Measurements from ENCODE around the gene FGR. TPM values are rescaled to one million over a fixed set of nuclear protein-coding genes. Genes with fewer than 3 reads are reported as not detected.

Gene FGR
- total RNA-seq, 1 donor from 2014 or later: 3.5 TPM

DNA sequence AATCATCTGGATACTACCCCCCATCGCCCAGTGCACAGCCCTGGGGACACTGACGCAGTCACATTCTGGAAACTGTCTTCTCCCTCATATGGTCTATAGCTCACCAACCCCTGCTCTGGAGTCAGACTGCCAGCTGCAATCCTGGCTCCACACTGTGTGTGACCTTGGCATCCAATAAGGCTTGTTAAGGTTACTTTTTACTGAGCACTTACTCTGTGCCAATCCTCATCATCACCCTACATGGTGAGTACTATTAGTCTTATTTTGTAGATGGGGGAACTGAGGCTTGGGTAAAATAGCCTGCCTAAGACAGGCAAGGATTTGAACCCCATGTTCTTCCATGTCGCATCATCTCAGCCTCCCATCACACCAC is 65.9 kb downstream of the FGR start:
- intact Hi-C loops (cut with micrococcal nuclease): no loop called here
- Histone ChIP-seq H3K4me1 (peaks cover 100% of the 10 kb centered on the region), H3K4me3 (peak overlapping the region; percentile 56), H3K27me3 (ENCODE audit: low read depth) (no peaks in the 10 kb centered on the region), H3K27ac (replicated peaks) (peak overlapping the region; percentile 97), H3K9me3 (replicated peaks) (no peaks in the 10 kb centered on the region), H3K36me3 (no peaks in the 10 kb centered on the region)
- TF ChIP-seq, protein P1, sequence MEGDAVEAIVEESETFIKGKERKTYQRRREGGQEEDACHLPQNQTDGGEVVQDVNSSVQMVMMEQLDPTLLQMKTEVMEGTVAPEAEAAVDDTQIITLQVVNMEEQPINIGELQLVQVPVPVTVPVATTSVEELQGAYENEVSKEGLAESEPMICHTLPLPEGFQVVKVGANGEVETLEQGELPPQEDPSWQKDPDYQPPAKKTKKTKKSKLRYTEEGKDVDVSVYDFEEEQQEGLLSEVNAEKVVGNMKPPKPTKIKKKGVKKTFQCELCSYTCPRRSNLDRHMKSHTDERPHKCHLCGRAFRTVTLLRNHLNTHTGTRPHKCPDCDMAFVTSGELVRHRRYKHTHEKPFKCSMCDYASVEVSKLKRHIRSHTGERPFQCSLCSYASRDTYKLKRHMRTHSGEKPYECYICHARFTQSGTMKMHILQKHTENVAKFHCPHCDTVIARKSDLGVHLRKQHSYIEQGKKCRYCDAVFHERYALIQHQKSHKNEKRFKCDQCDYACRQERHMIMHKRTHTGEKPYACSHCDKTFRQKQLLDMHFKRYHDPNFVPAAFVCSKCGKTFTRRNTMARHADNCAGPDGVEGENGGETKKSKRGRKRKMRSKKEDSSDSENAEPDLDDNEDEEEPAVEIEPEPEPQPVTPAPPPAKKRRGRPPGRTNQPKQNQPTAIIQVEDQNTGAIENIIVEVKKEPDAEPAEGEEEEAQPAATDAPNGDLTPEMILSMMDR (IDR thresholded peaks at IDR 0.05; ENCODE audit: borderline replicate concordance): no peak
- DNase-seq: no peak

DNA sequence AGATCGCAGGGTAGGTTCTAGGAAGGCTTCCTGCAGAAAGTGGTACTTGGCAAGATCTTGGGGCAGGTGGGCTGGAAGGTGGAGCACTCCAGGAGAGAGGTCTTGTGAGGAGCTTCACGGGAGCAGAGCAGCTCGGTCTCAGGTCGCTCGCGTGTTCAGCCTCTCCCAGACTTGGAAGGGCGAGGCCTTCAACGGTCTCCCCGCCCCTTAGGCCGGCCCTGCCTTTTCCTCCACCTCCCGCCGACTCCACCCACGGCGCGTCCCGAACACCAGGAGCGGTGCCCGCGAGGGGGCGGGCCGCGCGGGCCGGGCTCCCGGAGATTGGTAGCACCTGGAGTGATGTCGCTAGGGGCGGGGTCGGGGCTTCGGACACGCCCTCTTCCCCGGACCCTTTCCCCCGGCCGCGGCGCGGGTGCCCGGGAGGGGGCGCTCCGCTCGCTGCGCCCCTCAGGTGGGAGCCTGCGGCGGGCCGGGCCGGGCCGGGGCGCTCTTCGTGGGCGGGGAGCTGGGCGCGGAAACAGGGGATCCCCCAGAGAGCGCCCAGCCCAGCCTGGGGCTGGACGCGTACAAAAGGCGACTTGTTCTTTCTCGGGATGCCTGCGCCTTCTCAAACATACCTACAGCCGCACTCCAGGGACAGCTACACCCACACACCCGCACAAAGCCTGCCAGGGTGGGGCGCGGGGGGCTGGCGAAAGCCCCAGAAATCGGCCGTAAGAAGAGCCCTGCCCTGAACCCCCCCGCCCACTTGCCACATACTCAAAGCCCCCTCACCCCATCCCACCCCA is 66.5 kb downstream of the FGR start:
- Histone ChIP-seq H3K9me3 (replicated peaks) (no peaks in the 10 kb centered on the region), H3K4me1 (peaks cover 100% of the 10 kb centered on the region), H3K36me3 (no peaks in the 10 kb centered on the region), H3K27me3 (ENCODE audit: low read depth) (no peaks in the 10 kb centered on the region), H3K4me3 (peak overlapping the region; percentile 56), H3K27ac (replicated peaks) (peak overlapping the region; percentile 97)
- intact Hi-C loops (cut with micrococcal nuclease): no loop called here
- DNase-seq: peak; percentile 95
- TF ChIP-seq, protein P1 (IDR thresholded peaks at IDR 0.05; ENCODE audit: borderline replicate concordance): peak; percentile 82

DNA sequence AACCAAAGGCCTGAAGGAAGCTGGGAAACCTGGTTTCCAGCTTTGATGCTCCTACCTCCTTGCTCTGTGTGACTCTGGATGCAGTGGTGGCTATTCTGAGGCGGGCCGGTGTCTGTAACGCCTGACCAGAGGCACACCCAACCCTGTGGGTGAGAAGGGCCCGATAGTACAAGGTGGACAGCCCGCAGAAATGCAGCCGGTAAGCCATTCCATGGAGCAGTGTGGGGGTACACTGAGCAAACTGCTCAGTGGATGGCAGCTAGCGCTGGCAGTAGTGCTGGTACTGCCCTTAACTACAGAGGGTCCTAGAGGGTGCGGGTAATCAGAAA is 67.0 kb downstream of the FGR start:
- peak; percentile 14 for DNase-seq
- H3K27me3 ChIP-seq (ENCODE audit: low read depth): no peaks in the 10 kb centered on the region
- TF ChIP-seq, protein P1 (IDR thresholded peaks at IDR 0.05; ENCODE audit: borderline replicate concordance): no peak
- H3K27ac ChIP-seq (replicated peaks): peak overlapping the region; percentile 97
- peaks cover 100% of the 10 kb centered on the region for H3K4me1 ChIP-seq
- H3K9me3 ChIP-seq (replicated peaks): no peaks in the 10 kb centered on the region
- intact Hi-C loops (cut with micrococcal nuclease): no loop called here
- H3K4me3 ChIP-seq: peak overlapping the region; percentile 56
- no peaks in the 10 kb centered on the region for H3K36me3 ChIP-seq

DNA sequence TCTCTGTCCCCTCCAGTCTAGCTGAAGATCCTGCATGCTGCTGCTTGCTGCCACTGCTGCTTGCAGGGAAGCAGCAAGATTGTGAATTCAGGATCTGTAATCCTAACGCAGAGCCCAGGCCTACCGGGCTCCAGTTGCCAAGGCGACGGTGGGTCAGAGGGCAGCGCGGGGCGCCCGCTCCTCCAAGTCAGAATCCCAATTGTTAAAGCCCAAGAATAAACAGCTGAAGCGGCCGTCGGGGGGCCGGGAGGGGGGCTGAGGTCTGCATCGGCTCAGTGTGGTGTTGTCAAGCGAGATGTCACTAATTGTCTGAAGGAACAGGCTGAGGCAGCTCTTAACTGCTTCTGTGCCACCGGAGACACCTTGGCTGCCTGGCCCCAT is 67.8 kb downstream of the FGR start:
- peak overlapping the region; percentile 97 for H3K27ac ChIP-seq (replicated peaks)
- no peaks in the 10 kb centered on the region for H3K27me3 ChIP-seq (ENCODE audit: low read depth)
- intact Hi-C loops (cut with micrococcal nuclease): no loop called here
- H3K4me1 ChIP-seq: peaks cover 100% of the 10 kb centered on the region
- no peaks in the 10 kb centered on the region for H3K9me3 ChIP-seq (replicated peaks)
- no peaks in the 10 kb centered on the region for H3K36me3 ChIP-seq
- DNase-seq: no peak
- no peak overlapping the region for H3K4me3 ChIP-seq
- TF ChIP-seq, protein P1 (IDR thresholded peaks at IDR 0.05; ENCODE audit: borderline replicate concordance): no peak

DNA sequence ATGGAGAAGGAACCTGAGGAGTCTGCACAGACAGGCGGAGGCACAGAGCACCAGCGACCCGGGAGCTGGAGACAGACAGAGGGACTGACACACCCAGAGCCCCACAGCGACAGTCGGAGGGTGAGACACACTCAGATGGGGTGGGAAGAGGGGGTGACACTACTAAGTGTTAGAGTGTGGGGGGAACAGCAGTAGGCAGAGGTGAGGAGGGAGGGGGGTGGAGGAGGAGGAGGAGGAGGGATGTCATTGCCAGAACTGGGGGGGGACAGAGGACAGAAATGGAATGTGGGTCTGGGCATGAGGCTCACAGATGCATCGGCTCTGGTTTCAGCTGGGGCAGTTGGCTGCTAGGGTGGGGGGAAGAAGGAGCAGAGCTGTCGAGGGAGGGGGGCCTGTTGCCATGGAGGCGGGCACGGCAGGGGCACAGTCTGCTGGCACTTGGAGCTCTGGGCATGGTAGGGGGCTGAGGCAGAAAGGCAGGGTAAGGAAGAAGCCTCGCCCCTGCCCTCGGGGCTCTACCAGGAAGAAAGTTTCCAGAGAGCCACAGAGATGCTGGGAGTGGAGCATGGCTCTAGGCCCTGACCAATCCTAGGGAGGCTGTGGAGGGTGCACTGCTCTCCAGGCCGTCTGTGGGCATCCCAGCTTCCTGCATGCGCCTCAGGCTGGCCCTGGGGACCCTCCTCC is 68.4 kb downstream of the FGR start:
- intact Hi-C loops (cut with micrococcal nuclease): no loop called here
- no peak overlapping the region for H3K4me3 ChIP-seq
- H3K27ac ChIP-seq (replicated peaks): peak overlapping the region; percentile 97
- no peaks in the 10 kb centered on the region for H3K36me3 ChIP-seq
- peak; percentile 15 for DNase-seq
- peaks cover 100% of the 10 kb centered on the region for H3K4me1 ChIP-seq
- no peaks in the 10 kb centered on the region for H3K9me3 ChIP-seq (replicated peaks)
- TF ChIP-seq, protein P1 (IDR thresholded peaks at IDR 0.05; ENCODE audit: borderline replicate concordance): no peak
- H3K27me3 ChIP-seq (ENCODE audit: low read depth): no peaks in the 10 kb centered on the region
